Suprapubic skin (tissue), 4 donors: ENCODE results near the gene NPAS2. TPM values are rescaled to one million over a fixed set of nuclear protein-coding genes. Genes with fewer than 3 reads are reported as not detected.

Experiments used
- DNase-seq, 2 donors: peaks; one replicate each; pipeline ENCODE4 v3.0.0-alpha.2; 2019; ENCODE audit warnings: low spot score in 2 of 2
- H3K27ac ChIP-seq: fragments of 200-600 bp; sonication (generic); one replicate; pipeline ENCODE4 v1.5.1; 2019
- H3K27me3 ChIP-seq: fragments of 200-600 bp; sonication (generic); one replicate; pipeline ENCODE4 v1.5.1; 2019
- H3K36me3 ChIP-seq: fragments of 200-600 bp; sonication (generic); one replicate; pipeline ENCODE4 v1.5.1; 2019
- H3K4me1 ChIP-seq: fragments of 200-600 bp; sonication (generic); one replicate; pipeline ENCODE4 v1.5.1; 2019
- H3K4me3 ChIP-seq: fragments of 200-600 bp; sonication (generic); one replicate; pipeline ENCODE4 v1.5.1; 2019; ENCODE audit warnings: mild to moderate bottlenecking
- H3K9me3 ChIP-seq: fragments of 200-600 bp; sonication (generic); one replicate; pipeline ENCODE4 v1.5.1; 2019
- CTCF ChIP-seq, 2 donors: fragments of 200-600 bp in 1 of 2; fragments of 450-650 bp in 1 of 2; sonication (generic) in 1 of 2; IDR thresholded peaks; one replicate each; pipeline ENCODE4 v1.5.1; 2016 to 2019; ENCODE audit warnings: antibody characterized with exemption in 2 of 2, mild to moderate bottlenecking in 1 of 2, moderate library complexity in 1 of 2
- EP300 ChIP-seq: sonication (generic); formaldehyde crosslinking; IDR thresholded peaks from one replicate; pipeline ENCODE4 v1.6.1; 2017; ENCODE audit warnings: antibody characterized with exemption
- POLR2A ChIP-seq, 2 donors: fragments of 450-650 bp; IDR thresholded peaks; one replicate each; pipeline ENCODE4 v1.6.1; 2017; ENCODE audit warnings: antibody characterized with exemption in 2 of 2, mild to moderate bottlenecking in 2 of 2, moderate library complexity in 2 of 2
- POLR2AphosphoS5 ChIP-seq, 3 donors: sonication (generic); formaldehyde crosslinking; IDR thresholded peaks; one replicate each; pipeline ENCODE4 v1.6.1; 2017; ENCODE audit warnings: antibody characterized with exemption in 3 of 3
- WGBS: methylation state at CpG from one replicate; pipeline ENCODE4 v1.1.5; 2018; 5-methylcytosine and 5-hydroxymethylcytosine counted together
- total RNA-seq, 4 donors: library from RNA; depleted of rRNA; stranded (reverse); fragments of >200 nt; gene quantifications; one replicate each; pipeline ENCODE4 v1.1.0, GENCODE V29; 2016

The NPAS2 gene
- total RNA-seq: 10 to 100 TPM; 46.5 to 90.1 (median 62.9) TPM

DNA sequence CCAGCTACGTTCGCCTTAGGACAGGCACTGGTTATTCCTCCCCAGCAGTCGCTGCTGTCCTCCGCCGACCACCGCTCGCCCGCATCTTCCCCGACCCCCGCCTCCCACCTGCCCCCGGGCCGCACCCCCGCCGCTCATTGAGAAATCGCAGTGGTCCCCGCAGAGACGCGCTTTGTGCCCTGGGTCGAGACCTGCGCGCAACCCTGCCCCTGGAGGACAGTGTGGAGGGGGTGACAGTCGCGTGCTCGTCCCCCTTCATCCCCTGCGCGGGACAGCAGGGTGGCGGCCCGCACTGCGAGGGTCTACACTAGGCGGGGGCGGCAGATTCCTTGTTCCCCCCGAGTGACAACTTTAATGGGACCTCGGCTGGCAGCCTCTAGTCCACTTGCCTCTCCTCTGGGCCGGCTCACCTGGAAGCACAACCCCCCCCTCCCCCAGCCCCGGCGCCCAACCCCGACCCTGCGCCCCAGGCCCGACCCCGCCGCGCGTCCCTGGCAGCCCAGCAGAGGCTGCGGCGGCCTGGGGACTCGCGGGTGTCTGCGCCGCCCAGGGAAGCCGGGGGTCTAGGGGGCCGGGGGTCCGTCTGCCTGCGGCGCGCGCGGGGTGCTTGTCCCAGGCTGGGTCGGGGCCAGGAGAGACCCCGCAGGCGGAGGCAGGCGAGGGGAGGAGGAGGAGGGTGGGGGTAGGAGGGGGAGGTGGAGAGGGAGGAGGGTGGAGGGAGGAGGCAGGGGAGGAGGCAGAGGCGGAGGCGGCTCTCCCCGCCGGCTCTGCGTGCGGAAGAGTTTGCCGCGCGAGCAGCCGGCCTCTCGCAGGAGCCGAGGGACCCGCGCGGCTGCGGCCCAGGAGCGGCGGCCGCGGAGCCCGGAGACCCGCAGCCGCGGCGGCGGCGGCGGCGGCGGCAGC lies at the start of gene NPAS2:
Gene NPAS2, plus strand, starts transcription at position 770 of the 903 bp plus-strand sequence. CDS start 84,616 bp downstream, outside the sequence.
- Histone ChIP-seq H3K27me3 (peaks cover 3% of the 10 kb centered on the region), H3K36me3 (no peaks in the 10 kb centered on the region), H3K27ac (peak within 1 kb of the TSS; percentile 81), H3K4me1 (peaks cover 36% of the 10 kb centered on the region), H3K9me3 (no peaks in the 10 kb centered on the region), H3K4me3 (peak within 1 kb of the TSS; percentile 69)
- peak in 1 of 2 donors; percentile 73 for DNase-seq
- TF ChIP-seq POLR2AphosphoS5 (IDR thresholded peaks at IDR 0.05): no peak
- no peak for TF ChIP-seq CTCF (IDR thresholded peaks at IDR 0.05)
- TF ChIP-seq POLR2A (IDR thresholded peaks at IDR 0.05): no peak
- no peak for TF ChIP-seq EP300
- 2% methylated on average over 16 of the region's 91 CpGs for WGBS

DNA sequence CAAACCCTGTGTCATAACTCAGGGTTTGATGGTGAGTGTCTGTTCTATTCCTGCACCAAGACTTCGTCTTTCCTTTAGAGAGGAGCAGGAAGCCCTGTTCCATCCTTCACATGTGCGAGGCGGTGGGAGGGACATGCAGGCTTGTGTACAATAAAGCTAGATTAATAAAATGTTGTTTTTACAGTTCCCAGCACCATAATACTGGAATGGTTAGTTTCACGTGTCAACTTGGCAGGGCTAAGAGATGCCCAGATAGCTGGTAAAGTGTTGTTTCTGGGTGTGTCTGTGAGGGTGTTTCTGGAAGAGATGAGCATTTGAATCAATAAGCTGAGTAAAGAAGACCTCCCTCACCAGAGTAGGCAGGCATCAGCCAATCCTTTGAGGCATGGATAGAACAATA lies 48.8 kb upstream of the NPAS2 start:
- H3K4me1 ChIP-seq: peaks cover 5% of the 10 kb centered on the region
- H3K4me3 ChIP-seq: no peak overlapping the region
- H3K27me3 ChIP-seq: no peaks in the 10 kb centered on the region
- H3K36me3 ChIP-seq: no peaks in the 10 kb centered on the region
- WGBS: 77% methylated on average over 4 of the region's 4 CpGs
- no peaks in the 10 kb centered on the region for H3K9me3 ChIP-seq
- TF ChIP-seq CTCF (IDR thresholded peaks at IDR 0.05): no peak
- no peak for TF ChIP-seq EP300
- no peak for TF ChIP-seq POLR2A (IDR thresholded peaks at IDR 0.05)
- TF ChIP-seq POLR2AphosphoS5 (IDR thresholded peaks at IDR 0.05): no peak
- DNase-seq: no peak
- no peak overlapping the region for H3K27ac ChIP-seq

DNA sequence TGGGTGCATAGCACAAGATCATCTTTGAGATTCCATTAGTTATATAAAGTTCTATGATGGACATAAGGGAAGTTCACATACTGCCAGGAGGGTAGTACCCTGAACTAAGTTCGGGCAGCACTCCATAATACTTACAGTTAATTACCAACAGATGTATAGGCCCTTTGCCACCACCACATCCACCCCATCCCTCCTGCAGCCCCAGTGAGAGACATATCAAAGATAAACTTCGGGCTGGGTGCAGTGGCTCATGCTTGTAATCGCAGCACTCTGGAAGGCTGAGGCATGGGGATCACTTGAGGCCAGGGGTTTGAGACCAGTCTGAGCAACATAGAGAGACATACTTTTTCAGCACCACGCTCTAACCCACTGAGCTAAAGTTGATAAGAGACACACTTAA lies 46.4 kb upstream of the NPAS2 start:
- no peak overlapping the region for H3K4me3 ChIP-seq
- no peaks in the 10 kb centered on the region for H3K9me3 ChIP-seq
- 72% methylated on average over 4 of the region's 4 CpGs for WGBS
- no peak for TF ChIP-seq POLR2A (IDR thresholded peaks at IDR 0.05)
- no peak for TF ChIP-seq CTCF (IDR thresholded peaks at IDR 0.05)
- no peak for TF ChIP-seq POLR2AphosphoS5 (IDR thresholded peaks at IDR 0.05)
- no peak for TF ChIP-seq EP300
- H3K4me1 ChIP-seq: no peaks in the 10 kb centered on the region
- no peak for DNase-seq
- H3K27me3 ChIP-seq: no peaks in the 10 kb centered on the region
- H3K36me3 ChIP-seq: no peaks in the 10 kb centered on the region
- H3K27ac ChIP-seq: no peak overlapping the region

DNA sequence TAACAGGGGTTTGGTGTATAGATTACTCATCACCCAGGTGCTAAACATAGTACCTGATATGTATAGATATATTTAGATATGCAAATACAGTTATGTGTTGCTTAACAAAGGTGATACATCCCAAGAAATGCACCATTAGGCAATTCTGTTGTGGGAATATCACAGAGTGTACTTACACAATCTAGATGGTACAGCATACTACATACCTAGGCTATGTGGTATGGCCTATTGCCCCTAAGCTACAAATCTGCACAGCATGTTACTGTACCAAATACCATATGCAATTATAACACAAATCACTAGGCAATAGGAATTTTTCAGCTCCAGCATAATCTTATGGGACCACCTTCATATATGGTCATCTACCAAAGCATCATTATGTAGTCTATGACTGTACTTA lies 43.5 kb upstream of the NPAS2 start:
- H3K36me3 ChIP-seq: no peaks in the 10 kb centered on the region
- TF ChIP-seq POLR2AphosphoS5 (IDR thresholded peaks at IDR 0.05) (no peak), CTCF (IDR thresholded peaks at IDR 0.05) (no peak), EP300 (no peak), POLR2A (IDR thresholded peaks at IDR 0.05) (no peak)
- no peak for DNase-seq
- H3K4me1 ChIP-seq: peaks cover 7% of the 10 kb centered on the region
- no peak overlapping the region for H3K4me3 ChIP-seq
- H3K27me3 ChIP-seq: no peaks in the 10 kb centered on the region
- no peaks in the 10 kb centered on the region for H3K9me3 ChIP-seq
- H3K27ac ChIP-seq: no peak overlapping the region

DNA sequence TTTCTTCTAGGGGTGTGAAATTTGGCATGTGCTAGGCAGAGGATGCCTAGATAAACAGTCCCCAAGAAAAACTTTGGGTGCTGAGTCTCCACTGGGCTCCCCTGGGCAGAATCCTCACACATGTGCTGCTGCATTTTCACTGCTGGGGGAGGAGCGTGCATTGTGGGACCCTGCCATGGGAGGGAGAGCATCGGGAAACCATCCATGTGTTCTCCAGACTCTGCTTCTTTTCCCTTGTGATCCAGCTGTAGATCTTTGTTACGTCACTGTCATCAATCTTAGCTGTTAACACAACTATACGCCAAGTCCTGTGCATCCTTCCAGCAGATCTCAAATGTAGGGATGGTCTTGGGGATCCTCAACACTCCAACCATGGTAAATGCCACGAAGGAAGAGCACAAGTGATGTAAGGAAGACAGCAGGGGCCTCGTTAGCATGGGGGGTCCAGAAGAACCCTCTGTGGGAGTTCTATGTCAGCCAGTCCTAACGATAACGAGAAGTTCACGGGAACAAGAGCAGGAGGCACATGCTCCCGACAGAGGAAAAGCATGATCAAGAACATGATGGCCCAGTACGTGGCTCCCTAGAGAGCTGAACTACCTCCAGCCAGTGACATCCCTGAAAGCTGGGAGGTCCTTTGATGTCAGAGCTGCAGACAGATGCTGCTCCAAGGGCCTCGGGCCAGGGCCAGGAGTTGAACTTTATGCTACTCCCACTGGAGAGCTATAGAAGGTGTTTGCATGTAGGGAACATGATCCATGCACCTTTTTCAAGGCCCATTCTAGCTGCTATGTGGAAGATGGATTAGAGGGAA lies 41.1 kb upstream of the NPAS2 start:
- no peaks in the 10 kb centered on the region for H3K27me3 ChIP-seq
- peaks cover 7% of the 10 kb centered on the region for H3K4me1 ChIP-seq
- H3K27ac ChIP-seq: no peak overlapping the region
- no peaks in the 10 kb centered on the region for H3K9me3 ChIP-seq
- 75% methylated on average over 12 of the region's 12 CpGs for WGBS
- no peak for DNase-seq
- H3K36me3 ChIP-seq: no peaks in the 10 kb centered on the region
- TF ChIP-seq POLR2AphosphoS5 (IDR thresholded peaks at IDR 0.05) (no peak), CTCF (IDR thresholded peaks at IDR 0.05) (no peak), EP300 (no peak), POLR2A (IDR thresholded peaks at IDR 0.05) (no peak)
- no peak overlapping the region for H3K4me3 ChIP-seq
